Measurements from ENCODE around the gene KAZALD1.
"Not testable (repeated sequence)": the region's sequence is repeated elsewhere in the genome, so short reads cannot be mapped to it uniquely, and the experiment has no call there.

The KAZALD1 gene

DNA sequence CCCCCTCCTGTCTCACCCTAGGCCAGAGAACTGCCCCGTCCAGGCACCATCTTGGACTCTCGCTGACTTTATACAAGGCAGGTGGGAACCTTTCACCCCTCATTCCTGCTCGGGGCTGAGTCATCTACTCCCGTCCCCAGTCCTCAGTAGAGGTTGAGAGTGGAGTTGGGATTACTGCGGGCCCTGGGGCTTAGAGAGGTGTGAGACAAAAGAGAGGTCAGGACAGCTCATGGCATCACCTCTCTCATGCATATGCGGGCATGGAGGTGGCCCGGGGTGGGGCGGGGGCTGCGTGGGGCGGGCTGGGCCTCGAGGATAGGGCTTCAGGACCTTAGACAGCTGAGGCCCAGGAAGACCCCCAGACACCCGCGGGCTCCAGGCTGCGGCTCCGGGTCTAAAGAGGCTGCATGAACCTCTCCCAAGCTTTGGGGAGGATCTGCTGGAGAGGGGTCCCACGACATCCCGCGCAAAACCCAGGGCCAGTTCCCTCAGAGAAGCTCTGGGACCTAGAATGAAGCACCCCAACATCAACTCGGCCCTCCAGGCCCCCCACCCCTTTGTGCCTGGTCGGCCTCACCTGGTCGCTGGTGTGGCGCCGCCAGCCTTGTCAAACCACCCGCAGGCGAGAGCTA, 31.2 kb upstream of the KAZALD1 start:
- DNase-seq, result no peak

GRCh38 chr10:101031128-101031795, 30.5 kb upstream of the KAZALD1 start, which contains the start of the genes PDZD7 and SFXN3:
TSS of gene PDZD7 (minus strand) at chr10:101031129. CDS start at chr10:101030219, 910 bp downstream.
TSS of gene SFXN3 (plus strand) at chr10:101031234. CDS start at chr10:101034695, 3,461 bp downstream.
- DNase-seq, result peak; percentile 78

- peak; percentile 68 for DNase-seq
Measured at GRCh38 chr10:101031796-101032636, 29.8 kb upstream of the KAZALD1 start.

GRCh38 chr10:101032637-101033224, 29.1 kb upstream of the KAZALD1 start:
- DNase-seq, result peak; percentile 48

DNA sequence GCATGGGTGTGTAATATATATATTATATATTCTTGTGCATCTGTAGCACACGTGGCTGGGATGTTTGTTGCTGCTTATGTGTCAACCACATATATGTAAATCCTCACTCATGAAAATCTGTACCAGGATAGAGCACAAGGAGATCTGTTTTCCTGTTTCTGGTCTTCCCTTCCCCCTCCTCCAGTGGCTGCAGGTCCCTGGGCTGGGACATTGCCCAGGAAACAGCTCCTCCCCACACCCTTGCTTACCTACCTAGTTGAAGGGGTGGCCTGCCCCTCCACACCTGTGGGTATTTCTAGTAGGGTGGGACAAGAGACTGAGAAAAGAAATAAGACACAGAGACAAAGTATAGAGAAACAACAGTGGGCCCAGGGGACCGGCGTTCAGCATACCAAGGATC, 28.5 kb upstream of the KAZALD1 start:
- no peak for DNase-seq

DNA sequence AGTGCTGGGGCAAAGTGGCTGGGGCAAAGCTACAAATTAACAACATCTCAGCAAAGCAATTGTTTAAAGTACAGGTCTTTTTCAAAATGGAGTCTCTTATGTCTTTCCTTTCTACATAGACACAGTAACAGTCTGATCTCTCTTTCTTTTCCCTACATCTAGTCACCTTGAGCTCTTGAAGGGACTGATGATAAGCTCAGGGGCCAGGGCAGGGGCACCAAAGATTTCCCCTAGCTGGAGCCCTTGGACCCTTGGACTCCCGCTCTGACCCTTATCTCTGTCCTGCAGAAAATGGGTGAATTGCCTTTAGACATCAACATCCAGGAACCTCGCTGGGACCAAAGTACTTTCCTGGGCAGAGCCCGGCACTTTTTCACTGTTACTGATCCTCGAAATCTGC, 27.4 kb upstream of the KAZALD1 start:
- not testable (repeated sequence) for DNase-seq

GRCh38 chr10:101035314-101035713, 26.5 kb upstream of the KAZALD1 start:
- DNase-seq, result no peak

GRCh38 chr10:101035916-101036702, 25.7 kb upstream of the KAZALD1 start:
- no peak for DNase-seq

- no peak for DNase-seq
Measured at GRCh38 chr10:101036726-101037125, 25.1 kb upstream of the KAZALD1 start.

- no peak for DNase-seq
Measured at GRCh38 chr10:101038484-101038883, 23.3 kb upstream of the KAZALD1 start.

DNA sequence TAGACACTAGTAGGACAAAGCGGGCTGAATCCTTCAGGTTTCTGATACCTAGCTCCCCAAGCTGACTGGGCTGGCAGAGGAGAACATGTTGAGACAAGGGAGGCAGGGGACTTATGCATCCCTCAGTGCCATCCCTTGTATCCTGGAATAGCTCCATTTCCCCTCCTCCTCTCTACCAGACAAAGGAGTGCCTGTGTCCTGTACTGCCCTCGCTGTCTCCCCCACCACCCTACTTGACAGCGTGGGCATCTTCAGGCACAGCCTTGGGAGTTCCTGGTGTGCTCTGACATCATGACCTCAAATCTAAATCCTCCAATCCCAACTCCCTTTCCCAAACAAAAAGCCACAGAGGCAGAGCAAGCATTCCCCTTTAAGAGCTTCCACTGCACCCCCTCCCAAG, 21.7 kb upstream of the KAZALD1 start:
- no peak for DNase-seq

DNA sequence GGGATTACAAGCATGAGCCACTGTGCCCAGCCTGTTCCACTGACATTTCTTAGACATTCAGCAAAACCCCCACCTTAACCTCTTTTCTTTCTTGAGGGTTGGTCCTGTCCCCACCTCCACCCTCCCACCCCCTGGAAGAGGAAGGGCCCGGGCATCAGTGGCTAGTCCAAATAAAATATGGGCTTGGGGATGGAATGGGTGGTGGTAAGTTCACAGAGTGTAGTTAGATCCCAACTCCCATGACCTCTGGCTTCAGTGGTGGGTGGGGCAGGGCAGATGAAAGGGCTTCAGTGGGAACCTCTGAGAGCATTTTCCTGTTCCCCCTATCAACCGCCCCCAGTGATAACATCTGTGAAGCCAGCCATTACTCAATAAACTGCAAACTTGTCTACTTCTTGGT, 20.9 kb upstream of the KAZALD1 start:
- DNase-seq, result no peak

- peak; percentile 76 for DNase-seq
Measured at GRCh38 chr10:101041252-101041761, 20.5 kb upstream of the KAZALD1 start.

- DNase-seq, result no peak
Measured at GRCh38 chr10:101042118-101042517, 19.7 kb upstream of the KAZALD1 start.

DNA sequence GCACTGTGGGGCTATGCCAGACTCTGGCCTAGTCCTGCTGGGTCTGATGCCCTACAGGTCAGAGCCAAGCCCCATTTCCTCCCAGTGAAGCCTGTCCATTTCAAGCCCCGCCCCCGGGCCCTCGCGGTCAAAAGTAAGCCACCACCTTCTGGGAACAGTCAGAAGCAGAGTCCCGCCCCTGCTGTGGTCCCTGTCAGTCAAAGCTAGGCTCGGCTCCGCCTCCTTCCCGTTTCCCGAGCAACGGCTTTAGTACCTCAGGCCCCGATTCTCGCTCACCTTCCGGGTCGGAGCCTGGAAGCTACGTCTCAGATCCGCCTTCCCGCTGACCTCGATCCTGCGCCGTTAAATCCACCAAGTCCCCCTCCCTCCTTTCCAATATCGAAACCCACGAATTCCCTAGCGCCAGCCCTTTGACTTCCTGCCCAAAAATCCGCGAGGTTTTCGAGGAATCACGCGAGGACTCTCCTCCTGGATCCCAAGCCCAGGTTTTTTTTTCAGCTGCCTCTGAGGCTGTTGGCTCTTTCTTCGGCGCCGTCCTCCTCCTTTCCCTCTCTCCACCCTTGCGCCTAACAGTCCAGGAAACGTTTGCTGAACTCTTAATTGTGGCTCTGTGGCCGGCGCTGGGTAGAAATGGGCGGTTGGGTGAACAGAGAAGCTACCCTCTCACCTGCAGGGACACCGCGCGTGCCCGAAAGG, 19.0 kb upstream of the KAZALD1 start:
- peak; percentile 88 for DNase-seq

GRCh38 chr10:101043363-101043707, 18.5 kb upstream of the KAZALD1 start:
- no peak for DNase-seq

GRCh38 chr10:101044117-101044516, 17.7 kb upstream of the KAZALD1 start:
- DNase-seq, result no peak

DNA sequence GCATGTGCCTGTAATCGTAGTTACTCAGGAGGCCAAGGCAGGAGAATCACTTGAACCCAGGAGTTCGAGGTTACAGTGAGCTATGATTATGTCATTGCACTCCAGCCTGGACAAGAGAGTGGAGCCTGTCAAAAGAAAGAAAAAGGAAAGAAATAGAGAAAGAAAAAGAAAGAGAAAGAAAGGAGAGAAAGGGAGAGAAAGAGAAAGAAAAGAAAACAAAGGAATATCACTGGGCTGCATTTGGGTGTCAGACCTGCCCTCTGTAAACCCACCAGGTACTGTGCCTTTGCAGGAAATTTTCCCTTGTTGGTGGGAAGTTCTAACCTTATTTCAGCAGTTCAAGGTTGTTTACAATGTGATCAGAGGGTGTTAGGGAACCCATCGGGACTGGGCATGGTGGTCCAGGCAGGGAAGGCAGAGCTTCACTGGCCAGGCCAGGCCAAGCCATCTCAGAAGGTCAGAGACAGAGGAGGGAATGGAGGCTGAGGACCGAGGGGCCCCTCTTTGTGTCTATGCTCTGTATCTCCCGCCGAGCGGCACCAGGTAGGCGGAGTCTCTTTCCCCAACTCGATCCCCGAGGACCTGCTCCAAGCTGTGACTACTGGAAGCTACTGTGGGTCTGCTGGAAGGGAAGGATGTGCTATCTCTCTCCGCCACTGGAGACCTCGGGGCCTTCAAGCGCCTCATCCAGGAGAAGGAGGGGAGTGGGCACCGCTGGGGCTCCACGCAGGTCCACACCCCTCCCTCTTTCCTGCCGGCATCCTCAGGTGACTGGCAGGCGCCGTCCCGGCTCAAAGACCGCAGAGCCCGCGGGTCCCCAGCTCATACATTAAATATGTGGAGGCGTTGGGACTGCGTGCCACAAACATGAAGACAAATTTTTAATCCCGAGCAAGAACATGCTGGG, 15.2 kb upstream of the KAZALD1 start:
- peak; percentile 52 for DNase-seq

DNA sequence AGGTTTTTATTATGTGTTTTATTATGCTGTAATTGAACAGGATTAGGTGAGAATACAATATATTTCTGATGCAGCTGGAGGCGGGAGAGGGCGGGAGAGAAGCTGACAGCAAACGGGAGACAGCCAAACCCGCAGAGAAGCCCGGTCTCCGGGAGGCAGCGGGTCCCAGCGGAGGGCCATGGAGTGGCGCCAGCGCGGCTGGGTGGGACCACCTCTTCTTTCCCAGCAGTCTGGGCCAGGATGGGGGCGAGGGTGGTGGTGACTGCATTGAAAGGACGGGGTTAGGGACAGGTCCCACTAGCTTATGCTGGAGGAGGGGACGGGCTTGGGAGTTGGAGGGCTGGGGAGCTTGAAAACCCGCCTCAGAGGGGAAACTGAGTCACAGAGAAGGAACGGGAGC, 14.5 kb upstream of the KAZALD1 start:
- DNase-seq, result no peak

Measured in NCI-H2171 treated with DMSO at 0.1 percent for 48 hours (cell line).